Measurements from ENCODE around the gene RBM27.

DNA sequence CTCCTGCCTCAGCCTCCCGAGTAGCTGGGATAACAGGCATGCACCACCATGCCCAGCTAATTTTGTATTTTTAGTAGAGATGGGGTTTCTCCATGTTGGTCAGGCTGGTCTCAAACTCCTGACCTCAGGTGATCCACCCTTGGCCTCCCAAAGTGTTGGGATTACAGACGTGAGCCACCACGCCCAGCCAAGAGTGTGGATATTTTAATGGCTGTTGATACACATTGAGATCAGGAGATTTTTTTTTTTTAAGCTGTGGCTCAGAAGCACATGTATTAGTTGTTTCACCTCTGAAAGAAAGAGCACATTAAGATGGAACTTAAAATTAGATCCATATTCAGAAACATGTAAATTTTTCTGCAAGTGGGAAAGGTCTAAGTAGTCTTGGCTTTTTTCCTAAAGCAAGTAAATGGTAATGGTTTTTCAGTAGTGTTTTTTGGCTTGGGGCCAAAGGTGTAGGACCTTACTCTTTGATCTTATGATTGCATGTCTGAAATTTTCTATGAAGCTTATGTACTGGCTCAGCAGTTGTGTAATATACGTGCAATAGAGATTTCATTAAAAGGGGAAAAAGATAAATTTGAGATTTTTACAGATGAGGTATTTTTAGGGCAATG is 9.9 kb downstream of the RBM27 start:
- TF ChIP-seq, protein P1, sequence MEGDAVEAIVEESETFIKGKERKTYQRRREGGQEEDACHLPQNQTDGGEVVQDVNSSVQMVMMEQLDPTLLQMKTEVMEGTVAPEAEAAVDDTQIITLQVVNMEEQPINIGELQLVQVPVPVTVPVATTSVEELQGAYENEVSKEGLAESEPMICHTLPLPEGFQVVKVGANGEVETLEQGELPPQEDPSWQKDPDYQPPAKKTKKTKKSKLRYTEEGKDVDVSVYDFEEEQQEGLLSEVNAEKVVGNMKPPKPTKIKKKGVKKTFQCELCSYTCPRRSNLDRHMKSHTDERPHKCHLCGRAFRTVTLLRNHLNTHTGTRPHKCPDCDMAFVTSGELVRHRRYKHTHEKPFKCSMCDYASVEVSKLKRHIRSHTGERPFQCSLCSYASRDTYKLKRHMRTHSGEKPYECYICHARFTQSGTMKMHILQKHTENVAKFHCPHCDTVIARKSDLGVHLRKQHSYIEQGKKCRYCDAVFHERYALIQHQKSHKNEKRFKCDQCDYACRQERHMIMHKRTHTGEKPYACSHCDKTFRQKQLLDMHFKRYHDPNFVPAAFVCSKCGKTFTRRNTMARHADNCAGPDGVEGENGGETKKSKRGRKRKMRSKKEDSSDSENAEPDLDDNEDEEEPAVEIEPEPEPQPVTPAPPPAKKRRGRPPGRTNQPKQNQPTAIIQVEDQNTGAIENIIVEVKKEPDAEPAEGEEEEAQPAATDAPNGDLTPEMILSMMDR (conservative IDR thresholded peaks at IDR 0.05; ENCODE audit: low read length), result no peak
- TF ChIP-seq EZH2phosphoT487 (IDR thresholded peaks at IDR 0.05; ENCODE audit: borderline replicate concordance, low read depth, low read length), result no peak
